Left ventricle myocardium inferior (tissue), 1 donor: ENCODE data around the gene ATP1B3. TPM values are rescaled to one million over a fixed set of nuclear protein-coding genes. Genes with fewer than 3 reads are reported as not detected.

ENCODE experiments used
- DNase-seq: peaks from one replicate; pipeline ENCODE4 v3.0.0-alpha.2; 2020
- H3K27ac ChIP-seq: fragments of 200-600 bp; replicated peaks from 2 replicates; pipeline ENCODE4 v1.8.0; 2021
- H3K27me3 ChIP-seq: fragments of 200-600 bp; 2 replicates; pipeline ENCODE4 v1.8.0; 2021; ENCODE audit warnings: low read depth
- H3K36me3 ChIP-seq: fragments of 200-600 bp; 2 replicates; pipeline ENCODE4 v1.8.0; 2021
- H3K4me1 ChIP-seq: fragments of 200-600 bp; 2 replicates; pipeline ENCODE4 v1.8.0; 2021
- H3K4me3 ChIP-seq: fragments of 200-600 bp; 2 replicates; pipeline ENCODE4 v1.8.0; 2021; ENCODE audit warnings: mild to moderate bottlenecking, moderate library complexity
- H3K9me3 ChIP-seq: fragments of 200-600 bp; replicated peaks from 2 replicates; pipeline ENCODE4 v1.8.0; 2021
- intact Hi-C: fragments of 100-400 bp; cut with micrococcal nuclease; formaldehyde crosslinking; loops from one replicate; pipeline ENCODE4 v1.11.0; 2022
- total RNA-seq: library from RNA; stranded (reverse); fragmentation: NEBNext Ultra II Directional; extraction: Animal tissue kit (Norgen Biotek cat#: 25700); gene quantifications from one replicate; pipeline ENCODE4 v1.2.1, GENCODE V29; 2021
- TF ChIP-seq, protein P1 (sequence below): fragments of 200-600 bp; IDR thresholded peaks from 2 replicates; pipeline ENCODE4 v1.8.0; 2021; ENCODE audit warnings: antibody characterized with exemption, mild to moderate bottlenecking, borderline replicate concordance
- donor health status: DM: no; HTN: yes; CAD: no; lungs with severe emphysema.

The ATP1B3 gene
- total RNA-seq, 1 donor from 2014 or later, result 34.5 TPM

DNA sequence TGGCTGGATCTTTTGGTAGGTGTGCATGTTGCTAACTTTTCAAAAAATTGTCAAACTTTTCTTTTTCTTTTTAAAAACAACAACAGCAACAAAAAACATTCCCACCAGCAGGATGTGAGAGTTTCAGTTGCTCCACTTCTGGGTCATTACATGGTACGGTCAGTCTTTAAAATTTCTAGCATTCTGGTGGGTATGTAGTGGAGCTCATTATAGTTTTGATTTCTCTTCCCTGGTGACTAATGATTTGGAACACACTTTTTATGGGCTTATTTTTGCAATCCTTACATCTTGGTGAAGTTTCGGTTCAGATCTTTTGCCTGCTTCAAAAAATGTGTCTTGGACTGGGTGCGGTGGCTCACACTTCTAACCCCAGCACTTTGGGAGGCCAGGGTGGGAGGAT, 19.3 kb downstream of the ATP1B3 start:
- Histone ChIP-seq H3K27ac (no peak overlapping the region), H3K4me3 (no peak overlapping the region), H3K27me3 (no peaks in the 10 kb centered on the region), H3K36me3 (peaks cover 15% of the 10 kb centered on the region), H3K4me1 (no peaks in the 10 kb centered on the region), H3K9me3 (peaks cover 7% of the 10 kb centered on the region)
- TF ChIP-seq, protein P1, sequence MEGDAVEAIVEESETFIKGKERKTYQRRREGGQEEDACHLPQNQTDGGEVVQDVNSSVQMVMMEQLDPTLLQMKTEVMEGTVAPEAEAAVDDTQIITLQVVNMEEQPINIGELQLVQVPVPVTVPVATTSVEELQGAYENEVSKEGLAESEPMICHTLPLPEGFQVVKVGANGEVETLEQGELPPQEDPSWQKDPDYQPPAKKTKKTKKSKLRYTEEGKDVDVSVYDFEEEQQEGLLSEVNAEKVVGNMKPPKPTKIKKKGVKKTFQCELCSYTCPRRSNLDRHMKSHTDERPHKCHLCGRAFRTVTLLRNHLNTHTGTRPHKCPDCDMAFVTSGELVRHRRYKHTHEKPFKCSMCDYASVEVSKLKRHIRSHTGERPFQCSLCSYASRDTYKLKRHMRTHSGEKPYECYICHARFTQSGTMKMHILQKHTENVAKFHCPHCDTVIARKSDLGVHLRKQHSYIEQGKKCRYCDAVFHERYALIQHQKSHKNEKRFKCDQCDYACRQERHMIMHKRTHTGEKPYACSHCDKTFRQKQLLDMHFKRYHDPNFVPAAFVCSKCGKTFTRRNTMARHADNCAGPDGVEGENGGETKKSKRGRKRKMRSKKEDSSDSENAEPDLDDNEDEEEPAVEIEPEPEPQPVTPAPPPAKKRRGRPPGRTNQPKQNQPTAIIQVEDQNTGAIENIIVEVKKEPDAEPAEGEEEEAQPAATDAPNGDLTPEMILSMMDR, result no peak
- intact Hi-C loops, result no loop called here
- no peak for DNase-seq

DNA sequence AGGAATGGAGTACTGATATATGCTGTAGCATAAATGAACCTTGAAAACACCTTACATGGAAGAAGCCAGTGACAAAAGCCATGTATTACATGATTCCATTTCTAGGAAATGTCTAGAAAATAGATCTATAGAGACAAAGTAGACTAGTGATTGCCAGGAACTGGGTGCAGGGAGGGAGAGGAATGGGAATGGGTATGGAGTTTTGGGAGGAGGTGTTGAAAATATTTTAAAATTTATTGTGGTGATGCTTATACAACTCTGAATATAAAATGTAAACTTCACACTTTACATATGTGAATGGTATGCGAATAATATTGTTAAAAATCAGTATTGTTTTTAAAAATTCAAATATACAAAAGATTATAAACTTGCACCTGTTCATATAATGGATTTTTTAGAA, 22.5 kb downstream of the ATP1B3 start:
- no peak overlapping the region for H3K4me3 ChIP-seq
- intact Hi-C loops, result no loop called here
- peaks cover 7% of the 10 kb centered on the region for H3K9me3 ChIP-seq
- no peaks in the 10 kb centered on the region for H3K27me3 ChIP-seq
- no peak for DNase-seq
- H3K4me1 ChIP-seq, result no peaks in the 10 kb centered on the region
- peaks cover 20% of the 10 kb centered on the region for H3K36me3 ChIP-seq
- TF ChIP-seq, protein P1, result no peak
- no peak overlapping the region for H3K27ac ChIP-seq

DNA sequence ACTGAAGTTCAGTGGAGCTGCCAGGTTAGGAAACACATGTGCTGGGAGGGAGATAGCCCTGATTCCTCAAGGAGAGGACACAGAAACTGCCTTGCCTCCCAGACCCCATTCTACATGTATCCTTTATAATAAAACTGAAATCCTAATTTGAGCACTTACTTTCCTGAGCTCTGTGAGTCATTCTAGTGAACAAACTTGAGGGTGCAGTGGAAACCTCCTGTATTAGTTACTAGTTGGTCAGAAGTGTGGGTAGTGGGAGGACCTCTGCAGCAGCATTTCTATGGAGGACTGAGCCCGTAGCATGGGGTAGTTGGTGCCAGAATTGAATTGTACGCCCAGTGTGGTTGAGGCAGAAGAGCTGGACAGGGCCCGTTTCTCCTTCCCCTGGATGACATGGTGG, 23.9 kb downstream of the ATP1B3 start:
- Histone ChIP-seq H3K4me1 (no peaks in the 10 kb centered on the region), H3K27ac (no peak overlapping the region), H3K9me3 (peaks cover 7% of the 10 kb centered on the region), H3K36me3 (peaks cover 21% of the 10 kb centered on the region), H3K27me3 (no peaks in the 10 kb centered on the region), H3K4me3 (no peak overlapping the region)
- TF ChIP-seq, protein P1, result no peak
- no peak for DNase-seq
- intact Hi-C loops, result loop anchor here (10.0 kb wide), 1 partner anchor 116 kb away; no protein-coding TSS in a partner anchor

DNA sequence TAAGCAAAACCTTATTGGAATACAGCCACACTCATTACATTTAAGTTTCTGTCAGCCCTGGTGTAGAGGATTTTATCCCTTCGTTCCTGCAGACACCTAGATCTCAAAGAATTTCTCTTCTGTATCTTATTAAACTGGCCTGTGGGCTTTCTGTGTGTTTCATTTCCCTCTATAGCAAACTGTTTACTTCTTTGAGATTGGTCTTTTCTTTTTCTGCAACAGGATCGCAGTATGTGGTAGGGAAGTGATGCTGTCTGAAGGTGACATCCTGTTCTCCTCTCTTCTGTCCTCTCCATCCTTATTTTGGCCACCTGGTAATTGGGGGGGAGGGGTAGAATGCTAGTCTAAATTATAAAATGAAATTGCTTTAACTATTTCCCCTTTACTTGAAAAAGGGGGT, 25.5 kb downstream of the ATP1B3 start:
- intact Hi-C loops, result loop anchor here (10.0 kb wide), 1 partner anchor 117 kb away; no protein-coding TSS in a partner anchor
- Histone ChIP-seq H3K36me3 (peaks cover 32% of the 10 kb centered on the region), H3K27ac (no peak overlapping the region), H3K27me3 (no peaks in the 10 kb centered on the region), H3K9me3 (peaks cover 7% of the 10 kb centered on the region), H3K4me1 (no peaks in the 10 kb centered on the region), H3K4me3 (no peak overlapping the region)
- TF ChIP-seq, protein P1, result no peak
- DNase-seq, result no peak

DNA sequence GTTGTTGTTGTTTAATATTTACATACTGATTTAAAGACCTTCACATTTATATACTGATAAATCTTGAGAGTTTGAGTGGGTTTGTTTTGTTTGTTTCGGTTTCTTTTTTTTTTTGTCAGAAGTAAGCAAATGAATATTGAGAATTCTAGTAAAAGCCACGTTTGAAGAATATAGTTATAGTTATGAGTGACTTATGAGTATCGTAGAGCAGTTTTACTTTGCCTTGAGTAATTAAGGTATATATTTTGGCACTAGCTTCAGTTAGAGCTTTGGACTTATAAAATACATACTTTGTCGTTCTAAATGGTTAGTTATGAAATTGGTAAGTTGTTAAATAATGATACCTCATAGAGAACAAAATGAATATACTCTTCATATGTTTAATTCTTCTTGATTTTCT, 27.8 kb downstream of the ATP1B3 start:
- no peaks in the 10 kb centered on the region for H3K27me3 ChIP-seq
- no peaks in the 10 kb centered on the region for H3K4me1 ChIP-seq
- no peak for DNase-seq
- H3K36me3 ChIP-seq, result peaks cover 46% of the 10 kb centered on the region
- intact Hi-C loops, result loop anchor here (10.0 kb wide), 1 partner anchor 119 kb away; no protein-coding TSS in a partner anchor
- H3K27ac ChIP-seq, result no peak overlapping the region
- TF ChIP-seq, protein P1, result no peak
- H3K9me3 ChIP-seq, result peaks cover 7% of the 10 kb centered on the region
- no peak overlapping the region for H3K4me3 ChIP-seq
